ENCODE data around the gene KSR2. TPM values are rescaled to one million over a fixed set of nuclear protein-coding genes. Genes with fewer than 3 reads are reported as not detected.

KSR2 gene
- total and polyA plus RNA-seq, 2 of the 13 experiments (the other 11 are each of a cell fraction or from before 2014, with no cell fraction given) = 0.02 TPM; not detected in 1

- TF ChIP-seq ZBTB37 (CRISPR knock-in tag; IDR thresholded peaks at IDR 0.05) (no peak), CBFB (CRISPR knock-in tag; IDR thresholded peaks at IDR 0.05) (no peak)
Observed at GRCh38 chr12:117768860-117769259, 199.9 kb downstream of the KSR2 start (continued).

- Histone ChIP-seq H3K4me2 (ENCODE audit: low read depth, low read length) (no peak overlapping the region), H3K36me3 (replicated peaks in 1 of 2; ENCODE audit: control insufficient read depth in 1 of 2, insufficient read depth in 2 of 2, low read length in 2 of 2) (no peaks in the 10 kb centered on the region), H3K4me1 (ENCODE audit: insufficient read depth, low read length) (no peaks in the 10 kb centered on the region), H3K27me3 (ENCODE audit: control insufficient read depth in 1 of 2, insufficient read depth in 2 of 2, low read length in 2 of 2) (peaks cover 0 to 3% of the 10 kb centered on the region in 2 experiments; a peak in 1 of 5 replicates), H2AFZ (ENCODE audit: low read length) (no peak overlapping the region), H3K9me3 (ENCODE audit: low read length) (peaks cover 5% of the 10 kb centered on the region; the same call in 1 of the 2 replicates), H3K27ac (ENCODE audit: extremely low read length, insufficient read depth, low read length) (no peak overlapping the region), H4K20me1 (ENCODE audit: insufficient read depth, low read length) (no peaks in the 10 kb centered on the region), H3K4me3 (replicated peaks in 1 of 3; ENCODE audit: insufficient read depth in 1 of 3, low read depth in 2 of 3, low read length in 3 of 3) (no peak overlapping the region), H3K9ac (ENCODE audit: insufficient read depth, low read depth, low read length) (no peak overlapping the region), H3K79me2 (ENCODE audit: insufficient read depth, low read length) (no peaks in the 10 kb centered on the region)
- ChIA-PET CTCF (ENCODE audit: low intra/inter-chr PET ratio, low total read pairs) (no interaction called here), POLR2A (no interaction called here)
- no TSS peak for BruUV-seq (replicated peaks)
- FAIRE-seq = no peak
- TF ChIP-seq NPAS2 (CRISPR knock-in tag; IDR thresholded peaks at IDR 0.05; ENCODE audit: borderline replicate concordance) (no peak), RORA (CRISPR knock-in tag; IDR thresholded peaks at IDR 0.05) (no peak), KLF15 (CRISPR knock-in tag; IDR thresholded peaks at IDR 0.05; ENCODE audit: borderline replicate concordance) (no peak), MTF1 (CRISPR knock-in tag; IDR thresholded peaks at IDR 0.05) (no peak), MIER3 (CRISPR knock-in tag; IDR thresholded peaks at IDR 0.05; ENCODE audit: borderline replicate concordance) (no peak), PAWR (CRISPR knock-in tag; IDR thresholded peaks at IDR 0.05; ENCODE audit: borderline replicate concordance) (no peak), RFXAP (CRISPR knock-in tag; IDR thresholded peaks at IDR 0.05; ENCODE audit: borderline replicate concordance) (no peak), HNF4G (IDR thresholded peaks at IDR 0.05; ENCODE audit: borderline replicate concordance, low read depth, low read length) (no peak), HNF4G (CRISPR knock-in tag; IDR thresholded peaks at IDR 0.05; ENCODE audit: borderline replicate concordance, low read depth) (no peak), CSRNP1 (CRISPR knock-in tag; IDR thresholded peaks at IDR 0.05) (no peak), ZNF446 (CRISPR knock-in tag; IDR thresholded peaks at IDR 0.05) (no peak)
- 3% methylated on average over 2 of the region's 2 CpGs for WGBS (ENCODE audit: low lambda C conversion rate)
- intact Hi-C loops (cut with micrococcal nuclease; ENCODE audit: unreplicated experiment) (no loop called here), in situ Hi-C loops (cut with HindIII; ENCODE audit: extremely low pct_ligation_motif_present, low pct_unique_long_range_greater_than_20kb) (no loop called here)
- ATAC-seq = no peak
- DNase-seq (ENCODE audit: low spot score) = no peak
Observed at GRCh38 chr12:117766008-117766407, 202.8 kb downstream of the KSR2 start.

All from HepG2 (cell line).